Measurements from ENCODE around the gene FOXJ1.

FOXJ1 gene

GRCh38 chr17:76091526-76092286 is 49.3 kb downstream of the FOXJ1 start:
- DNase-seq (ENCODE audit: low read depth in 2 of 2), result no peak

DNA sequence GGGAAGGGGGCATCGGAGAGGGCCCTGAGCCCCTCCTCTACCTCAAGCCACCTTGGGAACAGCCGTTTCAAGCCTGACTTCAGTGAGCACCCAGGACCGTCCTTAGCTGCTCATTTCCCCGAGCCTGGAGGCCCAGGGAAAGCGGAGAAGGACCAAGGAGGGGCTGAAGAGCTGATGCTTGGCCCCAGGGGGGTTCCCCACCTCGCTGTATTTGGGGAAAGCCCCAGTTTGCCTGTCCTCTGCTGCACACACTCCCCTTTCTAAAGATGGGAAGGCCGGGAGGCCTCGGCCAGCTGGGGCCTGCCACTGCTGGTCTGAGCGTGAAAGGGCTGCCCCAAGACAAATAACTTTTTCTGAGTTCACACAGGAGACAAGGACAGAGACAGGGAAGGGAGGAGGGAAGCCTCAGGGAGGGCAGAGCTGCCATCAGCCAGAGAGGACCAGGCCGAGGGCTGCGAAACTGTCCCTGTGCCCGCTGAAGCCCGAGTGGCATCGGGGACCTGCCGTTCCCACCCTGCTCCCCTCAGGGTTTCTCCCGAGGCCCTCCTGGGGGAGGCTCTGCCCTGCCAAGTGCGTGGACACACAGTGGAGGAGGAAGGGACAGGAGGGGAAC is 50.4 kb downstream of the FOXJ1 start:
- no peak for DNase-seq (ENCODE audit: low read depth in 2 of 2)

GRCh38 chr17:76089680-76090516 is 51.1 kb downstream of the FOXJ1 start:
- no peak for DNase-seq (ENCODE audit: low read depth in 2 of 2)

GRCh38 chr17:76088868-76089576 is 52.0 kb downstream of the FOXJ1 start:
- no peak for DNase-seq (ENCODE audit: low read depth in 2 of 2)

DNA sequence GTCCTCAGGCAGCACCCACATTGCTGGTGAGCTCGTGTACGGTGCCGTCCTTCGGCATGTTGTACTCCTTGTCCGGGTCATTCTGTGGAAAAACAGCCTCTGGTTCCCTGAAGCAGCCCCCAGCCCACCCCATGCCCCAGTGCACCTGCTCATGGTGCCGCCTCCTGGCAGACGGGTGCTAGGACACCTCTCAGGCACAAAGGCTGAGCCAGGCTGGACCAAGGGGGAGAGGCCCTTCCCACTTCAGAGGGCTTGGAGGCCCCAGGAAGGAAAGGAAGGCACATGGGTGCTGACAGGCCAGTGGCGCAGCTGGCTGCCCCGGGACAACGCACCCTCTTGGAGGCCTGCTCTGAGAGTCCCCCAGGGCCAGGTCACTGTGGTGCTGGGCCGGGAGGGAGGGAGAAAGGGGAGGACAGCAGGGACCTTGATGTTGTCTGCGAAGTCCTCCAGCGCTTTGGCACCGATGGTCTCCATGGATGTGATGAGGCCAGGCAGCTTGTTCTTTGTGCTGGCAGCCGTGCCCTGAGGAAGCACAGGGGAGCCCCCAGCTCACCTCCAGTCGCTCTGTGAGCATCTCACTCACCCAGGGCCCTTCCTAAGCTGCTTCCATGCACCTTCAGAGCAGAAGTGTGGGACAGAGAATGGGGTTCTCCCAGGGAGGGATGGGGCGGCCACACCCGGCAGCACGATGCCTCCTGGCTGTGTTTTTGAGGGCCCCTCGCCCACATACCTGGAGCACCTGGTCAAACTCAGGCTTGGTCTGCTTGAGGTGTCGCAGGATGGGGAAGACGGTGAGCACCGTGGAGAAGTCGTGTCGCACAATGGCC is 52.8 kb downstream of the FOXJ1 start:
- DNase-seq (ENCODE audit: low read depth in 2 of 2), result no peak

GRCh38 chr17:76087531-76087930 is 53.5 kb downstream of the FOXJ1 start:
- no peak for DNase-seq (ENCODE audit: low read depth in 2 of 2)

DNA sequence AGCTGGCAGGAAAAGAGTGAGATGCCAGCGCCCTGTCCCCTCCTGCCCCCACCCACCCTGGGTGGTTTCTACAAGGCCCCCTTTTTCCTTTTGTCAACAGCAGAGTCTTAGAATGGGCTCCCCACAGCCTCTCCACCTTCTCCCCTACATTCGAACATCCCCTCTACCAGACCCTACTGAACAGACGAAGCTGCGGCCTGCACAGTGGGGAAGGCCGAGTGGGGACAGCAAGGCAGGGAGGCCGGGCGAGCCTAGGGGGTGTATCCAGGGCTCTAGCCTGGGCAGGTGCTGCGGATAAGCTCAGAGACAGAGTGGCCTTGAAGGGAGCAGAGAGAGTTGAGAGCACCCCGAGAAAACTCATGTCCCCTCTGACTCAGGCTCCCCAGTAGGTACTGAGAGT is 54.7 kb downstream of the FOXJ1 start:
- no peak for DNase-seq (ENCODE audit: low read depth in 2 of 2)

Measured in stimulated activated CD8-positive, alpha-beta memory T cell treated with anti-CD3 and anti-CD28 coated beads, Interleukin-7, amount 100 ng/mL, for 1 hour (primary cell).